Measurements from ENCODE around the gene PRKCH.

- TF ChIP-seq CTCF (IDR thresholded peaks at IDR 0.05; ENCODE audit: insufficient read depth, low read length), result no peak
- TF ChIP-seq, protein P1, sequence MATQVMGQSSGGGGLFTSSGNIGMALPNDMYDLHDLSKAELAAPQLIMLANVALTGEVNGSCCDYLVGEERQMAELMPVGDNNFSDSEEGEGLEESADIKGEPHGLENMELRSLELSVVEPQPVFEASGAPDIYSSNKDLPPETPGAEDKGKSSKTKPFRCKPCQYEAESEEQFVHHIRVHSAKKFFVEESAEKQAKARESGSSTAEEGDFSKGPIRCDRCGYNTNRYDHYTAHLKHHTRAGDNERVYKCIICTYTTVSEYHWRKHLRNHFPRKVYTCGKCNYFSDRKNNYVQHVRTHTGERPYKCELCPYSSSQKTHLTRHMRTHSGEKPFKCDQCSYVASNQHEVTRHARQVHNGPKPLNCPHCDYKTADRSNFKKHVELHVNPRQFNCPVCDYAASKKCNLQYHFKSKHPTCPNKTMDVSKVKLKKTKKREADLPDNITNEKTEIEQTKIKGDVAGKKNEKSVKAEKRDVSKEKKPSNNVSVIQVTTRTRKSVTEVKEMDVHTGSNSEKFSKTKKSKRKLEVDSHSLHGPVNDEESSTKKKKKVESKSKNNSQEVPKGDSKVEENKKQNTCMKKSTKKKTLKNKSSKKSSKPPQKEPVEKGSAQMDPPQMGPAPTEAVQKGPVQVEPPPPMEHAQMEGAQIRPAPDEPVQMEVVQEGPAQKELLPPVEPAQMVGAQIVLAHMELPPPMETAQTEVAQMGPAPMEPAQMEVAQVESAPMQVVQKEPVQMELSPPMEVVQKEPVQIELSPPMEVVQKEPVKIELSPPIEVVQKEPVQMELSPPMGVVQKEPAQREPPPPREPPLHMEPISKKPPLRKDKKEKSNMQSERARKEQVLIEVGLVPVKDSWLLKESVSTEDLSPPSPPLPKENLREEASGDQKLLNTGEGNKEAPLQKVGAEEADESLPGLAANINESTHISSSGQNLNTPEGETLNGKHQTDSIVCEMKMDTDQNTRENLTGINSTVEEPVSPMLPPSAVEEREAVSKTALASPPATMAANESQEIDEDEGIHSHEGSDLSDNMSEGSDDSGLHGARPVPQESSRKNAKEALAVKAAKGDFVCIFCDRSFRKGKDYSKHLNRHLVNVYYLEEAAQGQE (IDR thresholded peaks at IDR 0.05; ENCODE audit: insufficient replicate concordance, low read depth), result no peak
- no peak for TF ChIP-seq GABPA (IDR thresholded peaks at IDR 0.05; ENCODE audit: low read depth)
- TF ChIP-seq SPI1 (IDR thresholded peaks at IDR 0.05; ENCODE audit: borderline replicate concordance, low read depth), result no peak
Measured at GRCh38 chr14:61277784-61278183, 43.6 kb upstream of the PRKCH start.
